WI38 (cell line): ENCODE data around the gene GALK2.

Experiments
- H3K4me3 ChIP-seq: 2 replicates; pipeline ENCODE4 v1.5.1; 2011; ENCODE audit warnings: low read depth, mild to moderate bottlenecking, control low read depth, low read length
- TF ChIP-seq, protein P1 (sequence below): IDR thresholded peaks from 2 replicates; pipeline ENCODE4 v1.5.1; 2012; ENCODE audit warnings: low read depth, mild to moderate bottlenecking, control low read depth, low read length

Gene GALK2

DNA sequence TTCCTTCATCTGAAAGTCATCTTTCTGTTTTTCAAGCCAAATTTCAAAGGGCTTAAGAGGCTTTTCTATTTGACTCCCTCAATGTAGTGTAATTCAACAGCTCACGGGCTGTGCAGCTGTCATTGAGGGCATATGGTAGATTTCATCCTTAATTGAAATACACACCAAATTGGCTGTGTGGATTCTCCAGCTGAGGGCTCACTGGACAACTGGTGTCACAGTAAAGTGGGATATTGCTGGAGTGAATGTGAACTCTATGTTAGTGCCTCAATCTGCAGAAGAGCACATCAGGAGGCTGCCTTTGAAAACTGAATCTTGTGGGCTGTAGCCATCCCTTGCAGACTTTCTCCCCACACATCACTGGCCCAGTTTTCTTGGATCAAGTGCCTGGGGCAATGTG lies 120.1 kb downstream of the GALK2 start:
- H3K4me3 ChIP-seq: no peak overlapping the region
- TF ChIP-seq, protein P1, sequence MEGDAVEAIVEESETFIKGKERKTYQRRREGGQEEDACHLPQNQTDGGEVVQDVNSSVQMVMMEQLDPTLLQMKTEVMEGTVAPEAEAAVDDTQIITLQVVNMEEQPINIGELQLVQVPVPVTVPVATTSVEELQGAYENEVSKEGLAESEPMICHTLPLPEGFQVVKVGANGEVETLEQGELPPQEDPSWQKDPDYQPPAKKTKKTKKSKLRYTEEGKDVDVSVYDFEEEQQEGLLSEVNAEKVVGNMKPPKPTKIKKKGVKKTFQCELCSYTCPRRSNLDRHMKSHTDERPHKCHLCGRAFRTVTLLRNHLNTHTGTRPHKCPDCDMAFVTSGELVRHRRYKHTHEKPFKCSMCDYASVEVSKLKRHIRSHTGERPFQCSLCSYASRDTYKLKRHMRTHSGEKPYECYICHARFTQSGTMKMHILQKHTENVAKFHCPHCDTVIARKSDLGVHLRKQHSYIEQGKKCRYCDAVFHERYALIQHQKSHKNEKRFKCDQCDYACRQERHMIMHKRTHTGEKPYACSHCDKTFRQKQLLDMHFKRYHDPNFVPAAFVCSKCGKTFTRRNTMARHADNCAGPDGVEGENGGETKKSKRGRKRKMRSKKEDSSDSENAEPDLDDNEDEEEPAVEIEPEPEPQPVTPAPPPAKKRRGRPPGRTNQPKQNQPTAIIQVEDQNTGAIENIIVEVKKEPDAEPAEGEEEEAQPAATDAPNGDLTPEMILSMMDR: no peak

DNA sequence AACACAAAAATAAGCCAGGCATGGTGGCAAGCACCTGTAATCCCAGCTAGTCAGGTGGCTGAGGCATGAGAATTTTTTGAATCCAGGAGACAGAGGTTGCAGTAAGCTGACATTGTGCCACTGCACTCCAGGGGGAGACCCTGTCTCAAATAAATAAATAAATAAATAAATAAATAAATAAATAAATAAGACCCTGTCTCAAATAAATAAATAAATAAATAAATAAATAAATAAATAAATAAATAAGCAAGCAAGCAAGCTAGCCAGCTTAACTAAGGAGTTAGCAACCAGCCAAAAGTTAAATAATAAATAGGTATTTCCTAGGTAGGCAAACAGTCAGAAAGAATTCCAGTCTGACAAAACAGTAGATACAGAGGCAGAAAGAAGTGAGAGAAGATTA lies 123.9 kb downstream of the GALK2 start:
- TF ChIP-seq, protein P1: no peak
- no peak overlapping the region for H3K4me3 ChIP-seq

DNA sequence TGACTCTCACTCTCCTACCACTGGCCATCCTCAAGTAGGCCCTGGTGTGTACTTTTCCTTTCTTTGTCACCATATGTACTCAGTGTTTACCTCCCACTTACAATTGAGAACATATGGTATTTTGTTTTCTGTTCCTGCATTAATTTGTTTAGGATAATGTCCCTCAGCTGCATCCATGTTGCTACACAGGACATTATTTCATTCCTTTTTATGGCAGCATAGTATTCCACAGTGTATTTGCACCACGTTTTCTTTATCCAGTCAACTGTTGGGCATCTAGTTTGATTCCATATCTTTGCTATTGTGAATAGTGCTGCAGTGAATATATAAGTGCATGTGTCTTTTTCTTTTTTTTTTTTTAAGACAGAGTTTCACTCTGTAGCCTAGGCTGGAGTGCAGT lies 126.2 kb downstream of the GALK2 start:
- TF ChIP-seq, protein P1: no peak
- H3K4me3 ChIP-seq: no peak overlapping the region

DNA sequence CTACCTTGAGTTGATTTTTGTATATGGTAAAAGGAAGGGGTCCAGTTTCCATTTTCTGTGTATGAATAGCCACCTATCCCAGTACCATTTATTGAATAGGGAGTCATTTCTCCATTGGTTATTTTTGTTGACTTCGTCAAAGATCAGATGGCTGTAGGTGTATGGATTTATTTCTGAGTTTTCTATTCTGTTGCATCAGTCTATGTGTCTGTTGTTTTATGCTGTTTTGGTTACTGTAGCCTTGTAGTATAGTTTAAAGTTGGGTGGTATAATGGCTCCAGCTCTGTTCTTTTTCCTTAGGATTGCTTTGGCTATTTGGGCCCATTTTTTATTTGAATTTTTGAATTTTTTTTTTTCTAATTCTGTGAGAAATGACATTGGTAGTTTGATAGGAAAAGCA lies 127.5 kb downstream of the GALK2 start:
- H3K4me3 ChIP-seq: no peak overlapping the region
- TF ChIP-seq, protein P1: no peak

DNA sequence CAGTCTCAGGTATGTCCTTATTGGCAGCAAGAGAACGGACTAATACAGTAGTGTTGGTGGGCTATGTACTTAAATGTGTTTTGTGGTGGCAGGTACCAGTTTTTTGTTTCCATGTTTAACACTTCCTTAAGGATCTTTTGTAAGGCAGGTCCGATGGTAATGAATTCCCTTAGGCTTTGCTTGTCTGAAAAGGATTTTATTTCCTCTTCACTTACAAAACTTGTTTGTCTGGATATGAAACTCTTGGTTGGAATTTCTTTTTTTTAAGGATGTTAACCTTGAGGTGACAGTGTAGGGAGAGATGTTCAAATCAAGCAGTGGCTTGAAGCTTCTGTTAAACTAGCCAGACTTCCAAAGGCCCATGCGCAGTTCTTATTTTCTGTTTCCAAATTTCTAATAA lies 130.8 kb downstream of the GALK2 start:
- no peak overlapping the region for H3K4me3 ChIP-seq
- TF ChIP-seq, protein P1: no peak

DNA sequence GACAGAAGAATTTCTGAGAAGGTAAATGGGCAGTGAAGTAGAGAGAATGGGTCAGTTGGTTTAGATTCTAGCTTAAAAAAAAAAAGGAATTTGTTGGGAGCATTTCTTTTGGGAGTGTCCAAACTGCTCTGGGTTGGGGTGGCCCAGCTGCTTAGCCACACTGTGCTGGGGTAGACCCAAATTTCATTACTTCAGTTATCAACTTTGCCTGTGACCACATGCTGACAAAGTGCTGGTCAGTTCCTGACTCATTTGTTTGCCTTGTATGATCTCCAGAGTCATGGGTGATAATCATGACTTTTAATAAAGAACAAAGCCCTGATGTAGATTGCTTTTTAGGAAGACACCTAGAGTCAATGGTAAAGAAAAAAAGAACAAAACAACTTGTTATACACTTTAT lies 131.5 kb downstream of the GALK2 start:
- TF ChIP-seq, protein P1: no peak

DNA sequence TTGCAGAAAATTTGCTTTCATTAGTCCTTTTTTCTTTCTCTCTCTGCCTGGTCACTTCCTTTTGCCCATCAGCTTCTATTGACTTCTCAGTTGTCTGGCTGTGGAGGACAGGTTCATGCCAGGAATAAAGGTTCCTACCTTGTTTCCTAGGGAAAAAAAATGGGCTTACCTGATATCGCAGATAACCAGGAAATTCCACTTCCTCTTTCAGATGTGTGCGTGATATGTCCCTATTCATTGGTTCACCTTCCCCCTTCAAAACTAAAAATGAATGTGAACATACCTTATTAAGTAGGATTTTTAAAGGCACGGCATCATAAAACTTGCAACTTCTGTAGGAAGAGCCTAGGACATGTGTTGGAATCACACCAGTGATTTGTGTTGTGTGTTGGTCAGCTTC lies 133.0 kb downstream of the GALK2 start:
- TF ChIP-seq, protein P1: no peak
- no peak overlapping the region for H3K4me3 ChIP-seq

More for the DNA sequence above, 131.5 kb downstream of the GALK2 start:
- no peak overlapping the region for H3K4me3 ChIP-seq
